Activated T-helper 17 cell treated with anti-CD3 and anti-CD28 coated beads, Interleukin-2, amount 50 U/mL, for 72 hours (primary cell): ENCODE data around the gene SLCO2B1. TPM values are rescaled to one million over a fixed set of nuclear protein-coding genes. Genes with fewer than 3 reads are reported as not detected.
"Not testable (repeated sequence)": the region's sequence is repeated elsewhere in the genome, so short reads cannot be mapped to it uniquely, and the experiment has no call there.

Experiments used
- ATAC-seq: fragments of 150-1000 bp; cut with Tn5 transposase; replicated peaks from 2 replicates; pipeline ENCODE4 v1.10.0; 2021; ENCODE audit warnings: mild to moderate bottlenecking, moderate library complexity
- H3K27ac Mint-ChIP-seq: one replicate; pipeline ENCODE4 v1.8.0; 2022; ENCODE audit warnings: mixed read lengths
- H3K27me3 Mint-ChIP-seq: one replicate; pipeline ENCODE4 v1.8.0; 2022; ENCODE audit warnings: mixed read lengths
- H3K36me3 Mint-ChIP-seq: one replicate; pipeline ENCODE4 v1.8.0; 2022; ENCODE audit warnings: low read depth, mild to moderate bottlenecking, mixed read lengths
- H3K4me1 Mint-ChIP-seq: one replicate; pipeline ENCODE4 v1.8.0; 2022; ENCODE audit warnings: mixed read lengths
- H3K4me3 Mint-ChIP-seq: one replicate; pipeline ENCODE4 v1.8.0; 2022; ENCODE audit warnings: mild to moderate bottlenecking, mixed read lengths
- H3K9me3 Mint-ChIP-seq: one replicate; pipeline ENCODE4 v1.8.0; 2022; ENCODE audit warnings: mixed read lengths
- total RNA-seq, 2 donors: library from RNA; stranded (reverse); gene quantifications; one replicate each; pipeline ENCODE4 v1.2.3, GENCODE V29; 2022

The SLCO2B1 gene, protein sequence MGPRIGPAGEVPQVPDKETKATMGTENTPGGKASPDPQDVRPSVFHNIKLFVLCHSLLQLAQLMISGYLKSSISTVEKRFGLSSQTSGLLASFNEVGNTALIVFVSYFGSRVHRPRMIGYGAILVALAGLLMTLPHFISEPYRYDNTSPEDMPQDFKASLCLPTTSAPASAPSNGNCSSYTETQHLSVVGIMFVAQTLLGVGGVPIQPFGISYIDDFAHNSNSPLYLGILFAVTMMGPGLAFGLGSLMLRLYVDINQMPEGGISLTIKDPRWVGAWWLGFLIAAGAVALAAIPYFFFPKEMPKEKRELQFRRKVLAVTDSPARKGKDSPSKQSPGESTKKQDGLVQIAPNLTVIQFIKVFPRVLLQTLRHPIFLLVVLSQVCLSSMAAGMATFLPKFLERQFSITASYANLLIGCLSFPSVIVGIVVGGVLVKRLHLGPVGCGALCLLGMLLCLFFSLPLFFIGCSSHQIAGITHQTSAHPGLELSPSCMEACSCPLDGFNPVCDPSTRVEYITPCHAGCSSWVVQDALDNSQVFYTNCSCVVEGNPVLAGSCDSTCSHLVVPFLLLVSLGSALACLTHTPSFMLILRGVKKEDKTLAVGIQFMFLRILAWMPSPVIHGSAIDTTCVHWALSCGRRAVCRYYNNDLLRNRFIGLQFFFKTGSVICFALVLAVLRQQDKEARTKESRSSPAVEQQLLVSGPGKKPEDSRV
- total RNA-seq: 1 to 10 TPM in 1 of 2 donors, under 1 TPM in 1; 0.26 to 2.2 TPM

DNA sequence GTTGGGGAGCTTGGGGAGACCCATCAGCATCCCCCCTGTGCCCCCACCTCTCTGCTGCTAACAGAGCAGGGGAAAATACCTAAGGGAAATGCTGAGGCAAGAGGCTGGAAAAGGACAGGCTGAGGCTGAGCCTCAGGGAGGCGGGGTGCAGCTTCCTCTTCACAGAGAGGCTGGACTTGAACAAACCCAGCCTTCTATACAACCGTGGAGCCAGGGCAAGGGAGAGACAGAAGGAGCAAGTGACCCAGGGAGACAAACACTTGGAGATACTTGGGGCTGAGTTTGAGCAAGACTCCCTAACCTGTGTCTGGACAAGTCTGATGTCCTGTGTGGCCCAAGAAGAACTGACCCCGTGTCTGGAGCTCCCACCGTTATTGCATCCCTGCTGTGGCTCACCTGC lies at the start of gene SLCO2B1:
SLCO2B1 (plus strand) TSS at position 229 of the 400 bp plus-strand sequence. CDS start 275 bp downstream, outside the sequence.
- no peak within 1 kb of the TSS for H3K27ac Mint-ChIP-seq
- H3K36me3 Mint-ChIP-seq: no peaks in the 10 kb centered on the region
- H3K4me3 Mint-ChIP-seq: no peak within 1 kb of the TSS
- ATAC-seq: no peak
- peaks cover 5% of the 10 kb centered on the region for H3K4me1 Mint-ChIP-seq
- H3K27me3 Mint-ChIP-seq: peaks cover 13% of the 10 kb centered on the region
- H3K9me3 Mint-ChIP-seq: no peaks in the 10 kb centered on the region

DNA sequence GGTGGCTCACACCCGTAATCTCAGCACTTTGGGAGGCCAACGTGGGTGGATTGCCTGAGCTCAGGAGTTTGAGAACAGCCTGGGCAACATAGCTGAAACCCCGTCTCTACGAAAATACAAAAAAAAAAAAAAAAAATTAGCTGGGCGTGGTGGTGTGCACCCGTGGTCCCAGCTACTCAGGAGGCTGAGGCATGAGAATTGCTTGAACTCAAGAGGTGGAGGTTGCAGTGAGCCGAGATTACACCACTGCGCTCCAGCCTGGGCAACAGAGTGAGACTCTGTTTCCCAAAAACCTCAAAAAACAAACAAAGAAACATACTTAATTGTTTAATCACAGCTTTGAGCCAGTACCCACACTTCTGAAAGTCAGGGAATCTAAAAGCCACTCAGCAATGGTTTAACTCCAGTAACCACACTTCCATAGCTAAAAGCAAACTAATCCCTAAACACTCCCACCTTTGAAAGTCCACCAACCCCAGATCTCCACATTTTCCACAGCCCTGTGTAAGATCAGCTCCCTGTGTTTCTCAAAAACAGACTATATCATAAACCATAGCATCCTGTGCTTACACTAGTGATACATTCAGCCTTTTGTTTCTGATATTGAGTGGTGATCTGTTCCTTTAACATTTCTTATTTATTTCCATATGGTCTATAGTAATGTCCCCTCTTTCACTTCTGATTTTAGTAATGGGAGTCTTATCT lies 49.3 kb upstream of the SLCO2B1 start:
- ATAC-seq: no peak
- Mint-ChIP-seq H3K27me3 (peaks cover 26% of the 10 kb centered on the region), H3K36me3 (no peaks in the 10 kb centered on the region), H3K27ac (no peak overlapping the region), H3K9me3 (no peaks in the 10 kb centered on the region), H3K4me3 (no peak overlapping the region), H3K4me1 (peaks cover 20% of the 10 kb centered on the region)

DNA sequence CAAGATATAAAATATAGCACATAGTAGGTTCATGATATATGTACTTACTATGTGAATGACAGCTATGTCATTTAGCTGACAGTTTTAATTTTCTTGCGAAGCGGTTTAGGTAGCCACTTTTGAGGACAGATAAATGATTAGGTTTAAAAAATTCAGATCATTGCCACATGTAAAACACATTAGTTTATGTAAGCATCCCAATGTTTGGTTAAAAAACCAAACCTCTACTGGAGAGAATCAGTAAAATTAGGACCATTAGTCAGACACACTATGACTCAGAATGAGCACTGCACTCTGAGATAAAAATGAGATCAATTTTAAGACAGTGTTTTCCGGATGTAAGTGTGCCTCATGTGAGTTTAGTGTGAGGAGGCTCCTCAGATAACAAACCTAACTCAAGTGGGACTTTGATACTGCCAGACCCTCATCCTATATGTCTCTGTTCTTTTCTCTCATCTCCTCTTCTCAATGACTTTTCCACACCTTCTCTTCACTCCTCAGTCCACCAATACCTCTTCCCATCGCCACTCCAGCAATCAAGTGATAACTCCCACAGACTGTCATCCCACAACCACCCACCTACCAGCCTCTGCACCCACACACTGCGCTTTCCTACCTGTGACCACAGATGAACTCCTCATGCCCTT lies 47.4 kb upstream of the SLCO2B1 start:
- H3K27me3 Mint-ChIP-seq: peaks cover 19% of the 10 kb centered on the region
- ATAC-seq: peak; percentile 82
- no peaks in the 10 kb centered on the region for H3K9me3 Mint-ChIP-seq
- peaks cover 20% of the 10 kb centered on the region for H3K4me1 Mint-ChIP-seq
- H3K36me3 Mint-ChIP-seq: no peaks in the 10 kb centered on the region
- H3K4me3 Mint-ChIP-seq: peak overlapping the region; percentile 42
- peak overlapping the region; percentile 81 for H3K27ac Mint-ChIP-seq

DNA sequence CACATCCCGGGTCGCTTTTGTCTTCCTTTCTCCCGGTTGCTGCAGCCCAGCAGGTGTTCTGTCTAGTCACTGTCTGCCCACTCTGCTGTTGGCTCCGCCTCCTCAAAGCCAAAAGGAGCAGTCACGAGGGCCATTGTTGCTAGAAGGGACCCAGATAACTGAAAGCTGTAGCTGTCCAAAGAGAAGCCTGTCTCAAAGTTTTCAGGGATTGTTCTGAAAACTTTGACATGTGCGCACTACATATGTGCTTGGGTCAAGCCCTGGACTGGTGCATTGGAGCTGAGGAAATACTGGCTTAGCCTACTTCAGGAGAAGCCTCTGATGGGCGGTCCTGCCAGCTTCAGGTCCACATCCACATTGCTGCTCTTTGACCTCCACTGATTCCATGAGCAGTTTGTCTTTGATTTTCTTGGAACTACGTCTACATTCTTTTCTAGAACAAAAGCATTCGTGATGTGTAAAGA lies 45.4 kb upstream of the SLCO2B1 start:
- Mint-ChIP-seq H3K4me1 (peaks cover 16% of the 10 kb centered on the region), H3K27me3 (peaks cover 18% of the 10 kb centered on the region), H3K27ac (no peak overlapping the region), H3K9me3 (no peaks in the 10 kb centered on the region), H3K36me3 (no peaks in the 10 kb centered on the region), H3K4me3 (no peak overlapping the region)
- ATAC-seq: no peak

DNA sequence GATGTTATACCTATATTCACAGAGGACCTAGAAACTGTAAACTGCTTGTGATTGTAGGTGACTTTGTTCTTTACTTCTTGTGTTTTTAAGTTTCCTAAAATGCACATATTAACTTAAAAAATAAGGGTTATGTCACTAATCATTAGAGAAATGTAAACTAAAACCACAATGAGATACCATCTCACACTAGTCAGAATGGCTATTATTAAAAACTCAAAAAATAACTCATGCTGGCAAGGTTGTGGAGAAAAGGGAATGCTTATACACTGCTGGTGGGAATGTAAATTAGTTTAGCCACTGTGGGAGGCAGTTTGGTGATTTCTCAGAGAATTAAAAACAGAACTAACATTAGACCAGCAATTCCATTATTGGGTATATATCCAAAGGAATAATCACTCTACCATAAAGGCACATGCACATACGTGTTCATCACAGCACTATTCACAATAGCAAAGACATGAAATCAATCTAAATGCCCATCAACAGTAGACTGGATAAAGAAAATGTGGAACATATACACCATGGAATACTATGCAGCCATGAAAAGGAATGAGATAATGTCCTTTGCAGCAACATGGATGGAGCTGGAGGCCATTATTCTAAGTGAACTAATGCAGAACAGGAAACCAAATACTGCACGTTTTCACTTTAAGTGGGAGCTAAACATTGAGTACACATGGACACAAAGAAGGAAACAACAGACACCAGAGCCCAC lies 44.8 kb upstream of the SLCO2B1 start:
- H3K27me3 Mint-ChIP-seq: peaks cover 19% of the 10 kb centered on the region
- not testable (repeated sequence) for ATAC-seq, H3K9me3 Mint-ChIP-seq, H3K36me3 Mint-ChIP-seq, H3K4me3 Mint-ChIP-seq, H3K27ac Mint-ChIP-seq
- peaks cover 11% of the 10 kb centered on the region for H3K4me1 Mint-ChIP-seq

DNA sequence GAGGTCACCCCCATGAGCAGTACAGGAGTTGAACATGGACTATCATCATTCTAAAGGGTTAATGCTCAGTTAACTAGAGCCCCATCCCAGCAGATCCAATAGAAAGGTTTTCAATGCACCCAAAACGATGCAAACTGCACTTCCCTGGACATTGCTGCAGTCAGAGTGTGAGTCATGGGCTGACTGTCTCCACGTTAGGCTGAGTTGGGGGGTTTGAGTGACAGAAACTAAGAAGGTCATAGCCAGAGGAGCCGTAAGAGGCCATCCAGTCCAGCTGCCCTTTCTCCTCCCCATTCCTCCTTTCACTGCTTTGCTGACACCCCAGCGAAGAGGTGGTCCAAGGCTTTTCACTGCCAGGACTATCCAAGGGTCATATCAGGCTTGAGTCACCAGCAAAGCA lies 43.7 kb upstream of the SLCO2B1 start:
- H3K4me1 Mint-ChIP-seq: peaks cover 11% of the 10 kb centered on the region
- peaks cover 22% of the 10 kb centered on the region for H3K27me3 Mint-ChIP-seq
- no peak for ATAC-seq

DNA sequence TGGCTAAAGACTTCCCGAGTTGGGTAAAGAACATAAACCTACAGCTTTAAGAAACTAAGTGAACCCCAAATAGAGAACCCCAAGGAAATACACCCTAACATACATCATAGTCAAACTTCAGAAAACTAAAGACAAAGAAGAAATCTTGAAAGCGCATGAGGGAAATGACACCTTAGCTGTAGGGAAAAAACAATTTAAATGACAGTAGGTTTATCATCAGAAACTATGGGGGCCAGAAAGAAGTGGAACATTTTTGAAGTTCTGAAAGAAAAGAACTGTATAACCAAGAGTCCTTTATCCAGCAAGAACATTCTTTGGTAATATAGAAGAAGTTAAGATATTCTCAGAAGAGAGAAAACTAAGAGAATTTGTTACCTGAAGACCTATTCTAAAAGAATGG lies 38.7 kb upstream of the SLCO2B1 start:
- H3K27me3 Mint-ChIP-seq: peaks cover 24% of the 10 kb centered on the region
- H3K27ac Mint-ChIP-seq: no peak overlapping the region
- H3K4me1 Mint-ChIP-seq: no peaks in the 10 kb centered on the region
- peaks cover 13% of the 10 kb centered on the region for H3K9me3 Mint-ChIP-seq
- no peak for ATAC-seq
- no peak overlapping the region for H3K4me3 Mint-ChIP-seq
- H3K36me3 Mint-ChIP-seq: no peaks in the 10 kb centered on the region

More for the DNA sequence above, 43.7 kb upstream of the SLCO2B1 start:
- H3K27ac Mint-ChIP-seq: no peak overlapping the region
- peaks cover 7% of the 10 kb centered on the region for H3K9me3 Mint-ChIP-seq
- H3K36me3 Mint-ChIP-seq: no peaks in the 10 kb centered on the region
- no peak overlapping the region for H3K4me3 Mint-ChIP-seq

DNA sequence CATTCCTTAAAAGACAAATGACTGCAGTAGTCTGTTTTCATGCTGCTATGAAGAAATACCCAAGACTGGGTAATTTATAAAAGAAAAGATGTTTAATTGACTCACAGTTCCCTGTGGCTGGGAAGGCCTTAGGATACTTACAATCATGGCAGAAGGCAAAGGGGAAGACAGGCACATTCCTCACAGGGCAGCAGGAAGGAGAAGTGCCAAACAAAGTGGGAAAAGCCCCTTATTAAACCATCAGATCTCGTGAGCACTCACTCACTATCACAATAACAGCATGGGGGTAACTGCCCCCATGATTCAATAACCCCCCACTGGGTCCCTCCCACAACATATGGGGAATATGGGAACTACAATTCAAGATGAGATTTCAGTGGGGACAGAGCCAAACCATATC lies 37.9 kb upstream of the SLCO2B1 start:
- no peaks in the 10 kb centered on the region for H3K36me3 Mint-ChIP-seq
- H3K4me3 Mint-ChIP-seq: no peak overlapping the region
- H3K4me1 Mint-ChIP-seq: no peaks in the 10 kb centered on the region
- H3K9me3 Mint-ChIP-seq: peaks cover 13% of the 10 kb centered on the region
- no peak for ATAC-seq
- peaks cover 27% of the 10 kb centered on the region for H3K27me3 Mint-ChIP-seq
- H3K27ac Mint-ChIP-seq: no peak overlapping the region

DNA sequence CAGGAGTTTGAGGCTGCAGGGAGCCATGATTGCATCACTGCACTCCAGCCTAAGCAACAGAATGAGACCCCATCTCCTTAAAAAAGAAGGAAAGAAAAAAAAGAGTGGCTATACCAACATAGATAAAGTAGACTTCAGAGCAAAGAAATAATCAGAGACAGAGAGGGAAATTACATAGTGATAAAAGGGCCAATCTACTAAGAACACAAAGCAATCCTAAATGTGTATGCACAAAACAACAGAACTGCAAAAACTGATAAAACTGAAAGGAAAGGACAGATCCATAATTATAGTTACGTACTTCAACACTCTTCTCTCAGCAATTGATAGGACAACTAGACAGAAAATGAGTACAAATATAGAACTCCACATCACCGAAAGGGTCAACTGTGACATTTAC lies 36.4 kb upstream of the SLCO2B1 start:
- no peak overlapping the region for H3K4me3 Mint-ChIP-seq
- H3K36me3 Mint-ChIP-seq: no peaks in the 10 kb centered on the region
- H3K4me1 Mint-ChIP-seq: no peaks in the 10 kb centered on the region
- H3K27ac Mint-ChIP-seq: no peak overlapping the region
- ATAC-seq: no peak
- H3K9me3 Mint-ChIP-seq: peaks cover 13% of the 10 kb centered on the region
- H3K27me3 Mint-ChIP-seq: peaks cover 37% of the 10 kb centered on the region

DNA sequence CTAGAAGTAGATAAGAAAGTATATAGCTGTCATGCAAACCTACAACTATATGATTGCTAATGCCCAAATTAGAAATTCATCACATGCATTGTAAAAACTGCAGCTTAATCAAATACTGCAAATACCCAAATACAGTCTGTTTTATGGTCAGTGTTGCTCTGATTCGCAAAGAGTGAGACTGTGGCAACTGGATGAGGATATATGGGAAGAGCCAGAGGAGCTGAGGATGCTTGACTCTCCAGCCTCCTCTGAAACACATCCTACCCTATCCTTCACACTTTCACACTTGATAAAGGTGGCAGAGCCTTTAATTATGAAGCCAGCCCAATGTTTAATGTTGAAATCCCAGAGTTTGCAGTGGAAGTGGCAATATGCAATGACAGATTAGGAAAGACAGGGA lies 32.3 kb upstream of the SLCO2B1 start:
- no peak overlapping the region for H3K27ac Mint-ChIP-seq
- H3K9me3 Mint-ChIP-seq: peaks cover 5% of the 10 kb centered on the region
- H3K4me1 Mint-ChIP-seq: no peaks in the 10 kb centered on the region
- no peak for ATAC-seq
- H3K27me3 Mint-ChIP-seq: peaks cover 38% of the 10 kb centered on the region
- H3K4me3 Mint-ChIP-seq: no peak overlapping the region
- H3K36me3 Mint-ChIP-seq: no peaks in the 10 kb centered on the region

DNA sequence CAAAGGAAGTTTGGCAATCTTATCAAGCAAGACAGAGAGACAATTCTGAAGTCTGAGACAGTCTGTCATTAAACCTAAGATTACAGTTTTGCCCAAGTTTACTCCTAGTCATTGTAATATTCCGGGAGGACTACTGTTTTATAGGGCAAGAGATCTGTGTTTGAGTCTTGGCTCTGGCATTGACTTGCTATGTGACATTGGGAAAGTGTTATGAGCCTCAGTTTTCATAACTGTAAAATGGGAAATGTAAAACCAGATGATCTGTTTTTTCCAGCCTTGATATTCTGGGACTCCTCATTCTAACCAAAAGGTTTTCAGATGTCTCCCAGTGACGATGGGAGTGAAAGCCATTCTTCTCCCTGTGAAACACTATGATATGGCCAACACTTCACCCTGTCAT lies 24.3 kb upstream of the SLCO2B1 start:
- no peak overlapping the region for H3K27ac Mint-ChIP-seq
- H3K4me1 Mint-ChIP-seq: no peaks in the 10 kb centered on the region
- H3K36me3 Mint-ChIP-seq: no peaks in the 10 kb centered on the region
- peaks cover 28% of the 10 kb centered on the region for H3K27me3 Mint-ChIP-seq
- ATAC-seq: no peak
- H3K9me3 Mint-ChIP-seq: no peaks in the 10 kb centered on the region
- no peak overlapping the region for H3K4me3 Mint-ChIP-seq

DNA sequence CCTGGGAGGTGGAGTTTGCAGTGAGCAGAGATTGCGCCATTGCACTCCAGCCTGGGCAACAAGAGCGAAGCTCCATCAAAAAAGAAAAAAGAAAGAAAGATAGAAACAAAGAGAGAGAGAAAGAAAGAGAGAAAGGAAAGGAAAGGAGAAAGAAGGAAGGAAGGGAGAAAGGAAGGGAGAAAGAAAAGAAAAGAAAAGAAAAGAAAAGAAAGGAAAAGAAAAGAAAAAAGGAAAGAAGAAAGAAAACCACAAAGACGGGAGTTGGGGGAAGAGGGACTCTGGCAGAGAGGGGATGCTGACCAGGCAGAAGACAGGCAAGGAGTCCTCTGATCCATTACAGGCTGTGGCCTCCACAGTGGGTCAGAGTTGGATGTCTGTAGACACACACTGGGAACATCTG lies 18.8 kb upstream of the SLCO2B1 start:
- Mint-ChIP-seq H3K27me3 (peaks cover 32% of the 10 kb centered on the region), H3K36me3 (no peaks in the 10 kb centered on the region), H3K4me1 (no peaks in the 10 kb centered on the region), H3K9me3 (no peaks in the 10 kb centered on the region), H3K27ac (no peak overlapping the region), H3K4me3 (no peak overlapping the region)
- ATAC-seq: no peak

DNA sequence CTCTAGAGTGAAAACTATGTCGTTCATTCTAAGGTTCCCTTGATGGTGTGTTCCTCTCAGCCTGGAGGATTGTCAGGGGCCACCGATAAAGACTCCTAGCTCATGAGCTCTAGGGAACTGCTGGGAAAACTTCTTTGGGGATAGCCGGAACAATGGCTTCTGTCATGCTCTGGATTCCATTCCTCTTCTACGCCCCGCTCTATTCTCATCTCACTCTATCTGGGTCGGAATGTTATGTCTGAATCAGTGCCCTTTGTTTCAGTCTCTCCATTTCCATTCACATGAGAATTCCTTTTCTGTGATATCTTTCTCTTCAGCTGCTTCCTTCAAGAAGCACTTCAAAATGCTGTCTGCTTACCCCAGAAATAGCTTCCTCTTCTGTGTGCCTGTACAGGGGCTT lies 16.9 kb upstream of the SLCO2B1 start:
- no peak overlapping the region for H3K4me3 Mint-ChIP-seq
- H3K27ac Mint-ChIP-seq: no peak overlapping the region
- H3K9me3 Mint-ChIP-seq: no peaks in the 10 kb centered on the region
- no peaks in the 10 kb centered on the region for H3K4me1 Mint-ChIP-seq
- peaks cover 21% of the 10 kb centered on the region for H3K27me3 Mint-ChIP-seq
- H3K36me3 Mint-ChIP-seq: no peaks in the 10 kb centered on the region
- no peak for ATAC-seq
